Coronary artery (tissue), 2 donors: ENCODE results near the gene C1QTNF1.
A peak's percentile ranks its signal among the peaks of the same experiment; 100 is the strongest.
"Not testable (repeated sequence)": the region's sequence is repeated elsewhere in the genome, so short reads cannot be mapped to it uniquely, and the experiment has no call there.

ENCODE experiments used
- DNase-seq: peaks from one replicate; pipeline ENCODE4 v3.0.0-alpha.2; 2017; ENCODE audit warnings: low spot score
- H3K27ac ChIP-seq, 2 donors: fragments of 200-600 bp; sonication (generic); one replicate each; pipeline ENCODE4 v1.5.1; 2016 to 2019
- H3K4me3 ChIP-seq: fragments of 200-600 bp; sonication (generic); 2 replicates; pipeline ENCODE4 v1.5.1; 2016; ENCODE audit warnings: mild to moderate bottlenecking, moderate library complexity
- TF ChIP-seq, protein P1 (sequence below): fragments of 200-600 bp; sonication (generic); IDR thresholded peaks from one replicate; pipeline ENCODE4 v1.5.1; 2019; ENCODE audit warnings: antibody characterized with exemption

Gene C1QTNF1

DNA sequence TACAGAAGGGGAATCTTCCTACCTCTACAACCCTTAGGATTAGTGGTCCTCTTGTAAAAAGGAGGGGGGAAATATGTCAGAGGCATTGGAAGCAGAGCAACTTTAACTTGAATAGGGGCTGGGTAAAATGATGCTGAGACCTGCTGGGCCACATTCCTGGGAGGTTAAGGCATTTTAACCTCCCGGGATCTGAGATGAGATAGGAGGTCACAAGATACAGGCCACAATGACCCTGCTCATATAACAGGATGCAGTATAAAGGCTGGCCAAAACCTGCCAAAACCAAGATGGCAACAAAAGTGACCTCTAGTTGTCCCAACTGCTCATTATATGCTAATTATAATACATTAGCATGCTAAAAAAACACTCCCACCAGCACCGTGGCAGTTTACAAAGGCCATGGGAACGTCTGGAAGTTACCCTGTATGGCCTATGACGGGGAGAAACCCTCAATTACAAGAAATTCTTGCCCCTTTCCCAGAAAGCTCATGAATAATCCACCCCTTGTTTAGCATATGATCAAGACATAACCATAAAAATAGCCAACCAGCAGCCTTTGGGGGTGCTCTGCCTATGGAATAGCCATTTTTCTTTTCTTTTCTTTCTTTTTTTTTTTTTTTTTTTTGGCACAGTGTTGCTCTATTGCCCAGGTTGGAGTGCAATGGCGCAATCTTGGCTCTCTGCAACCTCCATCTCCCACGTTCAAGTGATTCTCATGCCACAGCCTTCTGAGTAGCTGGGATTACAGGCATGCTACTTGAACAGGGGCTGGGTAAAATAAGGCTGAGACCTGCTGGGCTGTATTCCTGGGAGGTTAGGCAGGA, 6.2 kb upstream of the C1QTNF1 start:
- no peak overlapping the region for H3K27ac ChIP-seq
- H3K4me3 ChIP-seq: no peak overlapping the region
- no peak for DNase-seq
- TF ChIP-seq, protein P1, sequence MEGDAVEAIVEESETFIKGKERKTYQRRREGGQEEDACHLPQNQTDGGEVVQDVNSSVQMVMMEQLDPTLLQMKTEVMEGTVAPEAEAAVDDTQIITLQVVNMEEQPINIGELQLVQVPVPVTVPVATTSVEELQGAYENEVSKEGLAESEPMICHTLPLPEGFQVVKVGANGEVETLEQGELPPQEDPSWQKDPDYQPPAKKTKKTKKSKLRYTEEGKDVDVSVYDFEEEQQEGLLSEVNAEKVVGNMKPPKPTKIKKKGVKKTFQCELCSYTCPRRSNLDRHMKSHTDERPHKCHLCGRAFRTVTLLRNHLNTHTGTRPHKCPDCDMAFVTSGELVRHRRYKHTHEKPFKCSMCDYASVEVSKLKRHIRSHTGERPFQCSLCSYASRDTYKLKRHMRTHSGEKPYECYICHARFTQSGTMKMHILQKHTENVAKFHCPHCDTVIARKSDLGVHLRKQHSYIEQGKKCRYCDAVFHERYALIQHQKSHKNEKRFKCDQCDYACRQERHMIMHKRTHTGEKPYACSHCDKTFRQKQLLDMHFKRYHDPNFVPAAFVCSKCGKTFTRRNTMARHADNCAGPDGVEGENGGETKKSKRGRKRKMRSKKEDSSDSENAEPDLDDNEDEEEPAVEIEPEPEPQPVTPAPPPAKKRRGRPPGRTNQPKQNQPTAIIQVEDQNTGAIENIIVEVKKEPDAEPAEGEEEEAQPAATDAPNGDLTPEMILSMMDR: no peak

DNA sequence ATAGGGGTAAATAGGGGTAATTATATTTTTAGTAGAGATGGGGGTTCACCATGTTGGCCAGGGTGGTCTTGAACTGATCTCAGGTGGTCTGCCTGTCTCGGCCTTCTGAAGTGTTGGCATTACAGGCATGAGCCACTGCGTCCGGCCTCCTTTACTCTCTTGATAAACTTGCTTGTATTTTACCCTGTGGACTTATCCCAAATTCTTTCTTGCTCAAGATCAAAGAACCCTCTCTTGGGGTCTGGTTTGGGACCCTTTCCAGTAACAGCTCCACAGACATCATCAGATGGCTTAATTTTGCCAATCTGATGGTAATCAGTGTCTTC, 5.6 kb upstream of the C1QTNF1 start:
- DNase-seq: peak; percentile 45
- TF ChIP-seq, protein P1: no peak
- H3K4me3 ChIP-seq: no peak overlapping the region
- H3K27ac ChIP-seq: no peak overlapping the region

DNA sequence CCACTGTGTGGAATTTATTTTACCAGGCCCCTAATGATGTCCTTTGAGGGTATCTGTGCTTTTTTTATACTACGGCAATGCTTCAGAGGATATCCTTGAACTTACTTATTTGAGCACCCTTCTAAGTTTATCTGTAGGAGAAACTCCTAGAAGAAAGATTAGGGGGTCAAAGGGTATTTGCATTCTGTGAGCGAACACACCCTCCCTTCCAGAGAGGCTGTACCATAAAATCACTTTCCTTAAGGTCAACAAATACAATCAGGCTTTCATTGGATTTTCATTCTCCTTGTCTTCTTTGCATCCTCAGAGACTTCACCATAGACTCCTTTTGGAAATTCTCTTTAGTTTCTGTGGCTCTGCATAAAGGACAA, 4.7 kb upstream of the C1QTNF1 start:
- Histone ChIP-seq H3K4me3 (no peak overlapping the region), H3K27ac (peak overlapping the region in 1 of 2 donors; percentile 88)
- no peak for DNase-seq
- TF ChIP-seq, protein P1: no peak

DNA sequence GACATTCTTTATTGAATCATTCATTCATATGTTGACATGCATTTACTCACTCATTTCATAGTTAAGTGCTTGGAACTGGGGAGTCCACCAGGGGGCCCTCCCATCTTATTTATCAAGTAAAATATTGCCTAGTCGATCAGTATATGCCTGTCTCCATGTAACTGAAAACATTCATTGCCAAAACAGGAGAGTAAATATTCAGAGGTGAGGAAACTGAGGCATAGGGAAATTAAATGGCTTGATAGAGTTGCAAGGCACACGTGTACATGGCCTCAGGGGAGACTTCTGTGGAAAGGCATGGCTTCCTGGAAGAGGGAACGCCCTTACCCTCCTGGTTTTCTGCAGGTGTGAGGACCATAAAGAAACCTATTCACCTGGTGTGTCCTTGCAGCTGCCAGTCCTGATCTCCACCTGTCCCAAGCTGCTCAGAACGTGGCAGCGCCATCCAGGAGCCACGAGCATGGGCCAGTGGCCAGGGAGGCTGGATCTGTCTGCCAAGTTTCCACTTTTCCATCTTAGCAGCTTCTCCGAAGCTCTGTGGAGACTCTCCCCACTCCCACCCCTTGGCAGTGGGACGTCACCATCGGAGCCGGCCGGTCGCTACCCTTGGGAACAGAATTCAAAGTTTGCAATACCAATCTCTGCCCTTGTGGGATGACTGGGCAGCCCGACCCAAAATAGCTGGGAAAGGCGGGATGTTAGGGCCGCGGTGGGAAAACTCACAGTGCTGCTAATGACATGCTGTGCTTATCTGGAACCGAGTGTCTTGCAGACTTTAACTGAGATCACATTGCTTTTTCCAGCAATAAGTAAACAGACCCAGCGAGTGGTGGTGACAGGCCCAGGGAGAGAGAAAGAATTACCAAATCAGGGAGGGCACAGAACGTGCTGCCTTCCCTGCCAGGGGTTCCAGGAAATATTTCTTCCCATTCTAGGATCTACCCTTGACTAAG, 4.1 kb upstream of the C1QTNF1 start:
- Histone ChIP-seq H3K4me3 (peak overlapping the region; percentile 31), H3K27ac (peak overlapping the region; percentile 88 to 97)
- DNase-seq: peak; percentile 98
- TF ChIP-seq, protein P1: peak; percentile 55

DNA sequence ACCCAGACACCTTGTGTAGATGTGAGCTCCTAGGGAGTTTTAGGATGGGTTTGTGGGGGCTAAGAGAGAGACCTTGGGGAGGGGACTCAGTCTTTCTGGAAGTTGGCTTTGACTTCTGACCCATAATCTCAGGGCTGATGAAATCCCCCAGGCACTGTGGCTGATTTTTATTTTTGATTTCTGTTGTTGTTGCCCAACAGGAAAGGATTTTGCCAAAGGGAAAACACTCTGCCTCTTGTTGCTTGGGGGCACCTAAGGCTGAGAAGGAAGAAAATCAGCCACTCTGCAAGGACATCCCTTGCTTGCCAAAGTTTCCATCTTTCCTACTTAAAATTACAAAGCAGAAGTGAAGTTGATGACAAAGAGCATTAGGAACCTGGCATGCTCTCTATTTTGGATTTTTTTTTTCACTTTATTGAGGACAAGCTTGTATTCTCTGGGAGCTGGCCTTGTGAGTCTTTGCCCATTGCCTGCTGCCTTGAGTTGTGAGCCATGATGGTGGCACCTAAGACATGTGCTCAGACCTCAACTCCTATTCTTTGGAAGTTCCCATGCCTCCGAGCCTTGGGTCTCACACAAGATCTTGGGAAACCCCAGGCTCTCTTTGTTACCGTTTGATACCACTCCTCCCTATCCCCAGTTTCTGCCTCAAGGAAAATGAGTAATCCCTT, 3.2 kb upstream of the C1QTNF1 start:
- TF ChIP-seq, protein P1: no peak
- no peak overlapping the region for H3K4me3 ChIP-seq

DNA sequence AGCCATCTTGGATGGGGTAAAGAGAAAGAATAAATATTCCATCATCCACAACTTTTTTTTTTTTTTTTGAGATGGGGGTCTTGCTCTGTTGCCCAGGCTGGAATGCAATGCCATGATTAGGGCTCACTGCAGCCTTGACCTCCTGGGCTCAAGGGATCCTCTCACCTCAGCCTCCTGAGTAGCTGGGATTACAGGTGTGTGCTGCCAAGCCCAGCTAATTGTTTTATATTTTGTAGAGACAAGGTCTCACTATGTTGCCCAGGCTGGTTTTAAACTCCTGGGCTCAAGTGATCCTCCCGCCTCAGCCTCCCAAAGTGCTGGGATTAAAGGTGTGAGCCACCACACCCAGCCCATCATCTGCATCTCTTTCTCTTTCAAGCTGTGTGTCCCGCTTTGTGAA, 2.0 kb upstream of the C1QTNF1 start:
- peak overlapping the region; percentile 95 for H3K4me3 ChIP-seq
- H3K27ac ChIP-seq: peak overlapping the region; percentile 88 to 97
- not testable (repeated sequence) for DNase-seq

More for the DNA sequence above, 3.2 kb upstream of the C1QTNF1 start:
- peak overlapping the region; percentile 88 to 97 for H3K27ac ChIP-seq
- peak; percentile 71 for DNase-seq

DNA sequence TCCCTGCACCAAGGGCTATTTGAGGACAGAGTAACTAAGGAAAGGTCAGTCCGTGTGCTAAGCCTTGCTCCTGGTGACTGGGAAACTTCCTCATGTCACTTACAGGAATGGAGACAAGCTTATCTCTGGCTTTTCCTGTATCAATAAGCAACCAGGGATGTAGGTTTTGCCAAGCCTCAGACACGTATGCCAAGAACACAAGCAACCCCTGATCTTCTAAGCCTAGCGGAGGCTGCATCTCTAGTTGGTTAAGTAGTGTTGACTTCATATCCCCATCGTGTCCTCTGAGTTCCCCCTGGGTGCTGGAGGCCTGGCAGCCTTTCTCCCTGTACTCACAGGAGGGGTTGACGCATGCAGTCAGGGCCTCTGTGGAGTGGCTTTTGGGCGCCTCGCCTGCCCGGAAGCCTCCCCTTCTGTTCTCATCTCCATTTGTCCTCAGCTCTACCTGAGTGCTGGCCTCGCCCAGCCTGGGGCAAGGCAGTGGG, 1.4 kb upstream of the C1QTNF1 start:
- Histone ChIP-seq H3K4me3 (peak overlapping the region; percentile 95), H3K27ac (peak overlapping the region; percentile 88 to 97)
- peak; percentile 95 for DNase-seq
- TF ChIP-seq, protein P1: no peak
